HG02973 (cell line): ENCODE measurements around the gene RPL38.

Experiments
- ATAC-seq: cut with Tn5 transposase; IDR thresholded peaks from one replicate; pipeline ENCODE4 v1.9.1; 2021; ENCODE audit warnings: moderate library complexity; ENCODE audit not compliant: unreplicated experiment

RPL38 gene

GRCh38 chr17:74206332-74206818, 2.9 kb downstream of the RPL38 start:
- no peak for ATAC-seq

- no peak for ATAC-seq
Measured at GRCh38 chr17:74210191-74211140, 7.0 kb downstream of the RPL38 start.

GRCh38 chr17:74211141-74211911, 7.8 kb downstream of the RPL38 start:
- no peak for ATAC-seq

- ATAC-seq, result no peak
Measured at GRCh38 chr17:74211912-74212208, 8.4 kb downstream of the RPL38 start.

GRCh38 chr17:74212209-74212912, 8.9 kb downstream of the RPL38 start:
- no peak for ATAC-seq

- ATAC-seq, result peak; percentile 52
Measured at GRCh38 chr17:74212913-74213791, 9.7 kb downstream of the RPL38 start, which contains the start of gene TTYH2. Gene TTYH2, plus strand, starts transcription at chr17:74213571. Its CDS starts 17 bp downstream, at chr17:74213588.

GRCh38 chr17:74213861-74214391, 10.4 kb downstream of the RPL38 start:
- no peak for ATAC-seq

GRCh38 chr17:74214484-74215341, 11.2 kb downstream of the RPL38 start:
- ATAC-seq, result no peak

GRCh38 chr17:74215342-74215727, 11.9 kb downstream of the RPL38 start:
- ATAC-seq, result no peak

GRCh38 chr17:74216505-74216904, 13.0 kb downstream of the RPL38 start:
- ATAC-seq, result no peak

GRCh38 chr17:74217037-74217730, 13.7 kb downstream of the RPL38 start:
- ATAC-seq, result no peak

- no peak for ATAC-seq
Measured at GRCh38 chr17:74217888-74218287, 14.4 kb downstream of the RPL38 start.

GRCh38 chr17:74218436-74218835, 15.0 kb downstream of the RPL38 start:
- no peak for ATAC-seq

GRCh38 chr17:74219576-74220133, 16.2 kb downstream of the RPL38 start:
- ATAC-seq, result no peak

GRCh38 chr17:74220219-74220618, 16.7 kb downstream of the RPL38 start:
- ATAC-seq, result no peak

- ATAC-seq, result no peak
Measured at GRCh38 chr17:74220946-74221818, 17.7 kb downstream of the RPL38 start.

GRCh38 chr17:74222399-74222798, 18.9 kb downstream of the RPL38 start:
- ATAC-seq, result no peak
